ENCODE results near the gene SMARCD2. TPM values are rescaled to one million over a fixed set of nuclear protein-coding genes. Genes with fewer than 3 reads are reported as not detected.

SMARCD2 gene
- total RNA-seq, 2 experiments from 2014 or later = 98.5 to 107 TPM

DNA sequence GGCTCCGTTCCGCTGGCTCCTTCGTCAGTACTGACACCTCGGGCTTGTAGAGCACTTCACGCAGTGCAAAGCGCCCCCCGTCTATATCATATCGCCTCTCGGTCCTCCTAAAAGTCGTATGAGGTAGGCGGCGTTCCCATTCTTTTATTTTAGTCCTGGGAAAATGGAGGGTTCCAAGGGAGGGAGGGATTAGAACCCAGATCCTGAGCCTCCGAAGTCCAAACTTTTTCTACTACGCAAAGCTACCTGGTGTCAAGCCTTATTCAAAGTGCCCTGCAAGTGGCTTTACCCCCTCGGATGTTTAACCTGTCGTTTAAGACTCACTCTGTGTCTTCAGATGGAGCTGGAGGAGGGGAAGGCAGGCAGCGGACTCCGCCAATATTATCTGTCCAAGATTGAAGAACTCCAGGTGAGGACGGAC, 14.7 kb downstream of the SMARCD2 start:
- peaks cover 80% of the 10 kb centered on the region for H3K4me1 Mint-ChIP-seq (ENCODE audit: low read depth)
- no peaks in the 10 kb centered on the region for H3K9me3 Mint-ChIP-seq
- no peak for DNase-seq
- H3K27ac Mint-ChIP-seq = peak overlapping the region; percentile 99
- peaks cover 72% of the 10 kb centered on the region for H3K36me3 Mint-ChIP-seq (ENCODE audit: low read depth)
- no peaks in the 10 kb centered on the region for H3K27me3 Mint-ChIP-seq (ENCODE audit: low read depth)
- intact Hi-C loops (cut with micrococcal nuclease) = loop anchor here (1.0 kb wide), 7 partner anchors 7 to 278 kb away; partner anchors contain the start of genes CCDC47, DCAF7, MAP3K3 and STRADA
- CTCF ChIA-PET = interaction anchor here (0.5 to 2.8 kb wide), 10 partner anchors 9 to 464 kb away, joined by 3 to 29 read pairs (median 4); partner anchors contain the start of genes CCDC47, DDX42 and SMARCD2
- peak overlapping the region; percentile 96 for H3K4me3 Mint-ChIP-seq

DNA sequence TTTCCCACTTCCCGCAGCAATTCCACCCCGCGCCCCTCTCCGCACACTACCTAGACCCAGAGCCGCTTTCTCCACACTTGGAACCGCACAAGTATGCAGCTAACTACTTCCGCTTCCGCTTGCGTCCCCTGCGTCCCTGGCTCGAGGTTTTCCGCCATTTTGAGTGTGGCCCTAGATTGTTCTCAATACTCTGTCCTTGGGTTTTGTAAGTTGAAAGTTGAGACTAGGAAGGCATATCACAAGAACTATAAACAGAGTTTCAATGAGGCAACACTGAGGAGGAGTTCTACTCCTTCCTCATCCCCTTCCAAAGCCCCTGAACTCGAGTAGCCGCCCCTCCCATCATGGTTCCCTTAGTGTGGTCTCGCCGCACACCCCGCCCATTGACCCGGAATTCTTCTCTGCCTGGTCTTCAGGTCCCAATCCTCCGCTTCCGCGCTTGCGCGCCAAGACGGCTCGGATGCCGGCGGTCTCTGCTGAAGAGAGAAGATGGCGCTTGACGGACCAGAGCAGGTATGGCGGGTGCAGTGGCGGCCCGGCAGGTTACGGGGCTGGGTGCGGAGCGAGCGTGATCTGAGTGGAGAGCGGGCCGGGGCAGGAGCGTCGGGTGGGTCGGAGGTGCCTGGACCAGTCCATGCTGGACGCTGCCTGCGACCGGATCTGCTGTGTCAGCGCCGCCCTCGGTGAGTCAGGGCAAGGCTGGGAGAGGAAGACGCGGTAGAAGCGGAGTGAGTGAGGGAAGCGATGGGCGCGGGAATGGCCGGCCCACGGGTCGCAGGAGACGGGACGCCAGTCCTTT, 15.3 kb downstream of the SMARCD2 start, which contains the start of the genes FTSJ3 and PSMC5:
FTSJ3 (minus strand) TSS at position 662 of the 799 bp plus-strand sequence. CDS start 761 bp downstream, outside the sequence.
PSMC5 (plus strand) TSS at position 430 of the 799 bp plus-strand sequence; CDS start at position 490, 60 bp downstream.
- intact Hi-C loops (cut with micrococcal nuclease) = loop anchor here (1.0 kb wide), 7 partner anchors 8 to 277 kb away; partner anchors contain the start of genes CCDC47, DCAF7, MAP3K3 and STRADA
- H3K36me3 Mint-ChIP-seq (ENCODE audit: low read depth) = peaks cover 74% of the 10 kb centered on the region
- DNase-seq = peak; percentile 97
- no peaks in the 10 kb centered on the region for H3K9me3 Mint-ChIP-seq
- no peaks in the 10 kb centered on the region for H3K27me3 Mint-ChIP-seq (ENCODE audit: low read depth)
- CTCF ChIA-PET = interaction anchor here (0.9 to 1.6 kb wide), 4 partner anchors 11 to 129 kb away, joined by 3 to 4 read pairs (median 3); partner anchors contain the start of genes CCDC47, DDX42 and SMARCD2
- peak within 1 kb of the TSS; percentile 96 for H3K4me3 Mint-ChIP-seq
- H3K4me1 Mint-ChIP-seq (ENCODE audit: low read depth) = peaks cover 82% of the 10 kb centered on the region
- H3K27ac Mint-ChIP-seq = peak within 1 kb of the TSS; percentile 99

DNA sequence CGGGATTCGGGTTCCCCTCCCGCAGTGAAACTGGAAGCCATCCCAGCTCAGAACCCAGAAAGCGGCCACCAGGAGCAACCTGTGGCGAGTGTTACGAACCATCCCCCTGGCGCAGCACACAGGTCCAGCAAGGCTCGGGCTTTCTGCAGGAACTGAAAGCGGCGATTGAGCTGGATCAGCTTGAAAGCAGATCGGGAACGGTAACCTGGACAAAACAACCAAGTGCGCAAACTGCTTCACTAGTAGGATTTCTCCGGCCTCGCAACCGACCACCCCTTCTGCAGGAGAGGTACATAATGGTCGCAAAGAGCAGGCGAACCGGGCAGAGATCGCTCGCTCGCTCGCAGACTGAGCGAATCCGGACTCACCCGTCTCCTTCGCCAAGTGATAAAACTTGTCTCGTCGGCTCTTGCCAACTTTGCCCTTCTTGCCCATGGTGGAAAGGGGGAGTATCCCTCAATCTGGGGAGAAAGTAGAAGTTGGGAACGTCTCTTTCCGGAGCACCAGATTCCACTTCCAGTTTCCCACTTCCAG, 15.9 kb downstream of the SMARCD2 start:
- CTCF ChIA-PET = interaction anchor here (1.0 kb wide), 1 partner anchor 12 kb away, joined by 3 read pairs; no protein-coding TSS in a partner anchor
- DNase-seq = no peak
- intact Hi-C loops (cut with micrococcal nuclease) = loop anchor here (1.0 kb wide), 7 partner anchors 9 to 276 kb away; partner anchors contain the start of genes CCDC47, DCAF7, MAP3K3 and STRADA
- H3K9me3 Mint-ChIP-seq = no peaks in the 10 kb centered on the region
- H3K27me3 Mint-ChIP-seq (ENCODE audit: low read depth) = no peaks in the 10 kb centered on the region
- H3K36me3 Mint-ChIP-seq (ENCODE audit: low read depth) = peaks cover 72% of the 10 kb centered on the region
- H3K4me3 Mint-ChIP-seq = peak overlapping the region; percentile 96
- H3K27ac Mint-ChIP-seq = peak overlapping the region; percentile 99
- H3K4me1 Mint-ChIP-seq (ENCODE audit: low read depth) = peaks cover 80% of the 10 kb centered on the region

DNA sequence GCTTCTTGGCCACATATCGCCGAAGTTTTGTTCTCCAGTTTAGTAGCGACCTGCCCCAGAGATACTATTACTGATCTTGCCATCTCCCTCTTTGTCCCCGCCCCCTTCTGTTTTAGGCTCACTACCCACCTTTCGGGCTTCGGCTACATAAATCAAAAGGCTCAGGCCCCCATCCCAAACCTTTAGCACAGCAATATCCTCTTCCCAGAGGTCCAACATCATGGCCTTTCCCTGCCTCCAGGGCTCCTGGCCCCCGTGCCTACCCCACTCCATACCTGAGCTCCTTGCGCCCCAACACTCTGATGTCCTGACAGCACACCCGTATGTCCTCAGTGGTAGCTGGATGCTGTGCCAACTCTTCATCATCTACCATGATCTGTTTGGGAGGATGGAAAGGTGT, 18.1 kb downstream of the SMARCD2 start:
- DNase-seq = no peak
- Mint-ChIP-seq H3K36me3 (ENCODE audit: low read depth) (peaks cover 68% of the 10 kb centered on the region), H3K27ac (peak overlapping the region; percentile 71), H3K4me3 (no peak overlapping the region), H3K27me3 (ENCODE audit: low read depth) (no peaks in the 10 kb centered on the region), H3K9me3 (no peaks in the 10 kb centered on the region), H3K4me1 (ENCODE audit: low read depth) (peaks cover 60% of the 10 kb centered on the region)
- CTCF ChIA-PET = interaction anchor here (0.7 to 1.3 kb wide), 3 partner anchors 10 to 126 kb away, joined by 3 to 5 read pairs (median 3); no protein-coding TSS in a partner anchor
- intact Hi-C loops (cut with micrococcal nuclease) = no loop called here

DNA sequence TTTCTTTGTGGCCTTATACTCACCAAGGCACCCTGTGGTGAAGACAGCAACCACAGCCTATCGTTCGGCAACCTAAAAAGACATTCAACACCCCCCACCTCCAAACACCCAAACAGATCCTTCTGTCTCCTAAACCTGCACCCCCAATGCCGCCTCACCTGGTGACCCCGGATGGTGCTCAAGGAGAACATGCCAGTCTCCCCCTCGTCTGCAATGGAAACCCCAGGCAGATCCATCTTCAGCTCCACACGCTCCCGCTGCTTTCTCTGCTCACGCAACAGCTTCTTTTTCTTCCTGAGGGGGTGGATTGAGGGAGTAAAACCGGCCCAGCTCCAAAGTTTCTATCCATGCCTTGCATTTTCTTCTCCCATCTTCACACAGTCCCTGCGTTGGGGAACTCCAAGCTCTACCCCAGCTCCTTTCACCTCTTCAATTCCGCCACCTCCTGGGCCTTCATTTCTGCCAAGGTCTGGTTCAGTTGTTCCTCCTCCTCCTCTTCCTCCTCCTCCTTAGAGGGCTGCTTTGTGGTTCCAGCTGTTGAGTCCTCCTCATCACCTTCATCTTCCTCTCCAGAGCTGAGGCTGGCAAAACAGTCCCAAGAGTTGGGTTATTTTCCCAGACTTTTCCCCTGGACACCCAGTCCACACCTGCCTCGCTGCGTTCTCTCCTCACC, 18.7 kb downstream of the SMARCD2 start:
- H3K9me3 Mint-ChIP-seq = no peaks in the 10 kb centered on the region
- intact Hi-C loops (cut with micrococcal nuclease) = no loop called here

DNA sequence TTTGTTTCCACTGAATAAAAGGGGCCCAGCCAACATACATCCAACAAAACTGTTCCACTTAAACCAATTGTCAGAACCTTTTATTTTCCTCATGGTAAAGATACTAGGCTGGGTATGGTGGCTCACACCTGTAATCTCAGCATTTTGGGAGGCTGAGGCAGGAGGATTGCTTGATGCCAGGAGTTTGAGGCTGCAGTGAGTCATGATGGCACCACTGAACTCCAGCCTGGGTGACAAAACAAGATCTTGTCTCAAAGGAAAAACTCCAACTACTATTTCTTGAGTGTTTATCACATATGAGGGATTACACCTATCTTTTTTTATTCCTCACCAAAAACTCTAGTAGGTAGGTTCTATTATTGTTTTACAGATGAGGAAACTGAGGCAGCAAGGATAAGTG, 19.9 kb downstream of the SMARCD2 start:
- Mint-ChIP-seq H3K27ac (peak overlapping the region; percentile 75), H3K36me3 (ENCODE audit: low read depth) (peaks cover 72% of the 10 kb centered on the region), H3K9me3 (no peaks in the 10 kb centered on the region), H3K4me1 (ENCODE audit: low read depth) (peaks cover 47% of the 10 kb centered on the region), H3K4me3 (no peak overlapping the region), H3K27me3 (ENCODE audit: low read depth) (no peaks in the 10 kb centered on the region)
- DNase-seq = no peak
- intact Hi-C loops (cut with micrococcal nuclease) = no loop called here
- CTCF ChIA-PET = interaction anchor here (0.9 kb wide), 1 partner anchor 47 kb away, joined by 3 read pairs; no protein-coding TSS in a partner anchor

More for the DNA sequence above, 18.7 kb downstream of the SMARCD2 start:
- H3K27ac Mint-ChIP-seq = peak overlapping the region; percentile 71
- peaks cover 54% of the 10 kb centered on the region for H3K4me1 Mint-ChIP-seq (ENCODE audit: low read depth)
- no peak for DNase-seq
- no peaks in the 10 kb centered on the region for H3K27me3 Mint-ChIP-seq (ENCODE audit: low read depth)
- no peak overlapping the region for H3K4me3 Mint-ChIP-seq
- peaks cover 68% of the 10 kb centered on the region for H3K36me3 Mint-ChIP-seq (ENCODE audit: low read depth)
- CTCF ChIA-PET = interaction anchor here (0.7 to 1.3 kb wide), 3 partner anchors 11 to 126 kb away, joined by 3 to 5 read pairs (median 3); no protein-coding TSS in a partner anchor

DNA sequence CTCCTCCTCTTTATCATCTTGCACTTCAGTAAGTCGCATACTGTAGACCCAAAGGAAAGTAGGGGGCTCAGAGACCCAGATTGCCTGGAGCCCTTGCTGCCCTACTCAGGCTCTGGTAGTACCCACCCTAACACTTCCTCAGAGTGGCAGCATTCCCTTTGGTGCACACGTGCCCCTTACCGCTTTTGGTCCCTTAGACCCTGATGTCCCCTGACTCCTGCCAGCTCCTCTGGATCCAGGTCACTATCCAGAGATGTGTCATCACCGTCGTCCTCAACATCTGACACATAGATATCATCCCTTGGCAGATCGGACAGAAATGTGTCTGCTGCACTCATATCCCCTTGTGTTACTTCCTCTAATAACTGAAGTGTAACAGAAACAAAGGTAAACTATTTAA, 20.7 kb downstream of the SMARCD2 start:
- Mint-ChIP-seq H3K27me3 (ENCODE audit: low read depth) (no peaks in the 10 kb centered on the region), H3K4me3 (peak overlapping the region; percentile 7), H3K9me3 (no peaks in the 10 kb centered on the region), H3K27ac (peak overlapping the region; percentile 75), H3K36me3 (ENCODE audit: low read depth) (peaks cover 70% of the 10 kb centered on the region), H3K4me1 (ENCODE audit: low read depth) (peaks cover 46% of the 10 kb centered on the region)
- CTCF ChIA-PET = interaction anchor here (0.9 kb wide), 1 partner anchor 46 kb away, joined by 3 read pairs; no protein-coding TSS in a partner anchor
- no peak for DNase-seq
- intact Hi-C loops (cut with micrococcal nuclease) = no loop called here

DNA sequence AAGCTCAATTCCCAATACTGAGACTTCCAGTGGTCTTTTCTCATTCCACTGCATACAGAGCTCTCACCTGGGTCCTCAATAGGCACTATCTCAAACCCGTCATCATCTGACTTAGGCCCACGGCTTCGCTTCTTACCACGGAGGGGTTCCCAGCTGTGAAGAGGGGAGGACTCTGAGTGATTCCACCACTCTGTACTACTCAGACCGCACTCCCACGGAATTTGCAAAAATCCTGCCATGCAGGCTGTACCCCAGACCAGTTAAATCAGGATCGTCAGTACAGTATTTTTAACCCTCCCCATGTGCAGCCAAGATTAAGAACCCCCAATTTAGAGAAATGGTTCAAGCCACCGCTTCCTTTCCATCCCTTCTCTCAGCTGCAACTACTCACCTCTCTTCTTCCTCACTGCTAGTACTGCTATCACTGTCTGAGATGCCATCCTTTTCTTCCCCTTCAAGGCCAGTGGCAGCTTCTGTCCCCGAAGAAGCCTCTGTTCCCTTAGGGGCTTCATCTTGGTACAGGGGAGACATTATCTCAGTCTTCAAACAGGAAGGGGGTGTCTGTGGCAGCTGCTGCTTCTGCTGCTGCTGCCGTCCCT, 21.4 kb downstream of the SMARCD2 start:
- intact Hi-C loops (cut with micrococcal nuclease) = no loop called here
- Mint-ChIP-seq H3K27ac (peak overlapping the region; percentile 75), H3K4me1 (ENCODE audit: low read depth) (peaks cover 41% of the 10 kb centered on the region), H3K4me3 (no peak overlapping the region), H3K36me3 (ENCODE audit: low read depth) (peaks cover 65% of the 10 kb centered on the region), H3K9me3 (no peaks in the 10 kb centered on the region), H3K27me3 (ENCODE audit: low read depth) (no peaks in the 10 kb centered on the region)
- no peak for DNase-seq
- CTCF ChIA-PET = no interaction called here

DNA sequence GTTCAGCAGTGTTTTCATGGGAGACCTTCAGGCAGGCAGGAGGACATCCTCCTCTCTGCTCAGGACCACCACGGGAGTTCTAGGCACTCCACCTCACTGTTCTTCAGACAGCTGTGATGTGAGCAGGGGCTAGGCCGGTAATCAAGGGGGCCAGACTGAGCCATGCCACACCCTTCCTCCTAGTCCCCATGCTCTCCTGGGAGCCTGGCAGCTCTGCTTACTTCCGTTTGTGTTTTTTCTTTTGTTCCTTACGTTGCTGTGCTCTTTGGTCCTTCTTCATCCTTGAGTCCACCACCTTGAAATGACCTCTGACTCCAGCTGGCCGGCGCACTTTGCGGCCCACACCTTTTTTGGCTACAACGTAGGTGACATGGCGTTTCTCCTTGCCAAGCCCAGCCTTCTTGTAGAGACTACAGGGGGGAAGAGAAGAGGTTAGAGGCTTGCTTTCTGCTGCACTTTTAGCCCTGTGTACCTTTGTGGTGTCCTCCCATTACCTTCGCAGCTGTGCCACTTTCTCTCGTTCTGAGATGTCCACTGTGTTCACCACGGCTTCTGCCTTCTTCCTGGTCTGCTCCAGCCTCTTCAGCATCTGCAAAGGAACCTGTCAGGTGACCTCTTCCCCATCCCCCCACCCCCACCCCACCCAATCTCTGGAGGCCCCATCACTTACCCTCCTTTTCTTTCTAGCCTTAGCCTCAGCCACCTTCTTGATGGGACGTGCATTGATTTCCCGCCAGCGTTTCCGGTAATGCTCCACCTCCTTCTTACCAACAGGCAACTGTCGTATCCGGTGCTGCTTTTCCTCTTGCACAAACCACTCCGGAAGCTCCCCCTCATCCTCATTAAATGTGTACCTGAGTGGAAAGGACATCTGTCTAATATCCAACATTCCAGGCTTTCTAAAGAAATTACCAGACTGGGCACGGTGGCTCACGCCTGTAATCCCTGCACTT, 22.6 kb downstream of the SMARCD2 start:
- Mint-ChIP-seq H3K9me3 (no peaks in the 10 kb centered on the region), H3K4me1 (ENCODE audit: low read depth) (peaks cover 31% of the 10 kb centered on the region), H3K36me3 (ENCODE audit: low read depth) (peaks cover 64% of the 10 kb centered on the region), H3K27me3 (ENCODE audit: low read depth) (no peaks in the 10 kb centered on the region), H3K27ac (peak overlapping the region; percentile 75), H3K4me3 (peak overlapping the region; percentile 33)
- DNase-seq = peak; percentile 54
- intact Hi-C loops (cut with micrococcal nuclease) = no loop called here
- CTCF ChIA-PET = interaction anchor here (1.6 kb wide), 1 partner anchor 9 kb away, joined by 5 read pairs; no protein-coding TSS in a partner anchor

DNA sequence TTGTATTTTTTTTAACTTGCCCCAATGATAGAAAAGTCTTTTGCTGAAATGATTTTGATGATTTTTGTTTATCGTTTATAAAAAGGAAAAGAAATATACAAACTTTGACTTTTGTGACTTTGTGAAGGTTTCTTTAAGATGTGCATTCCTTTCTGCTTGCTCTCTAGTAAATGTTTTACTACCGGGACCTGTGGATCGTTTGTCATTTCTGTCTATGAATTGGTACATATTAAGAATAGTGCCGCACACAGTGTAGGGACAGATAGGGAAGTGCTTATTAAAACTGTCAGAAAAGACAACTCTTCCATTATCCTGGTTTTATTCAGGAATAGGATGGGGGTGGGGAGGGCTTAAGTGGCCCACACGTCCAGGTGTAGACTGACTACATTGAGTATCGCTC, 23.4 kb downstream of the SMARCD2 start:
- H3K4me3 Mint-ChIP-seq = no peak overlapping the region
- H3K4me1 Mint-ChIP-seq (ENCODE audit: low read depth) = peaks cover 26% of the 10 kb centered on the region

More for the DNA sequence above, 23.4 kb downstream of the SMARCD2 start:
- intact Hi-C loops (cut with micrococcal nuclease) = no loop called here
- Mint-ChIP-seq H3K36me3 (ENCODE audit: low read depth) (peaks cover 61% of the 10 kb centered on the region), H3K27me3 (ENCODE audit: low read depth) (no peaks in the 10 kb centered on the region), H3K27ac (peak overlapping the region; percentile 75), H3K9me3 (no peaks in the 10 kb centered on the region)
- DNase-seq = no peak
- CTCF ChIA-PET = interaction anchor here (0.6 to 1.6 kb wide), 2 partner anchors 10 to 15 kb away, joined by 4 to 5 read pairs; no protein-coding TSS in a partner anchor

Data from activated naive CD4-positive, alpha-beta T cell treated with anti-CD3 and anti-CD28 coated beads for 36 hours (primary cell).